Naive thymus-derived CD4-positive, alpha-beta T cell (primary cell): Measurements from ENCODE around the gene TTC34. TPM values are rescaled to one million over a fixed set of nuclear protein-coding genes. Genes with fewer than 3 reads are reported as not detected.

Experiments used
- ATAC-seq: fragments of 150-1000 bp; cut with Tn5 transposase; 2 replicates; pipeline ENCODE4 v1.10.0; 2021; ENCODE audit warnings: mild to moderate bottlenecking, moderate library complexity
- CTCF ChIA-PET: fragments of 350-600 bp; sonication (Branson Sonifier 250); formaldehyde crosslinking; loops from one replicate; lab custom pipeline; 2021; ENCODE audit warnings: antibody characterized with exemption; lab: Charles Lee
- POLR2A ChIA-PET: fragments of 350-600 bp; sonication (Branson Sonifier 250); formaldehyde crosslinking; loops from one replicate; lab custom pipeline; 2021; ENCODE audit warnings: antibody characterized with exemption, inconsistent platforms; lab: Charles Lee
- DNase-seq, 9 donors: peaks; one replicate each; pipeline versions ENCODE4 v3.0.0 to v3.0.0-alpha.2; 2020 to 2022; ENCODE audit warnings: mixed read lengths in 1 of 9
- H3K27ac ChIP-seq: one replicate; pipeline ENCODE4 v1.7.0; 2013; ENCODE audit warnings: mild to moderate bottlenecking, low read depth, low read length, moderate library complexity
- H3K27me3 ChIP-seq, 2 donors: one replicate each; pipeline ENCODE4 v1.7.0; 2013; ENCODE audit warnings: low read length in 2 of 2, mild to moderate bottlenecking in 2 of 2, moderate library complexity in 2 of 2; ENCODE audit not compliant: control insufficient read depth in 2 of 2, insufficient read depth in 2 of 2
- H3K36me3 ChIP-seq, 3 experiments: 1 replicate in 2 of 3; 2 replicates in 1 of 3; pipeline ENCODE4 v1.7.0; 2013; ENCODE audit warnings: low read length in 3 of 3, mild to moderate bottlenecking in 3 of 3, moderate library complexity in 1 of 3; ENCODE audit not compliant: insufficient read depth in 3 of 3, control insufficient read depth in 2 of 3
- H3K4me1 ChIP-seq, 2 donors: one replicate each; pipeline ENCODE4 v1.7.0; 2013; ENCODE audit warnings: low read length in 2 of 2, mild to moderate bottlenecking in 2 of 2, moderate library complexity in 1 of 2; ENCODE audit not compliant: control insufficient read depth in 2 of 2, insufficient read depth in 2 of 2
- H3K4me3 ChIP-seq: 2 replicates; pipeline ENCODE4 v1.7.0; 2013; ENCODE audit warnings: mild to moderate bottlenecking, low read length
- H3K9me3 ChIP-seq, 3 experiments: 1 replicate in 2 of 3; 2 replicates in 1 of 3; pipeline ENCODE4 v1.7.0; 2013; ENCODE audit warnings: low read length in 3 of 3; ENCODE audit not compliant: control insufficient read depth in 2 of 3
- H3K27ac Mint-ChIP-seq, 9 donors: one replicate each; pipeline ENCODE4 v1.8.0; 2020 to 2022; ENCODE audit warnings: mixed read lengths in 9 of 9, mild to moderate bottlenecking in 8 of 9, moderate library complexity in 5 of 9, inconsistent platforms in 2 of 9
- H3K27me3 Mint-ChIP-seq, 5 donors: one replicate each; pipeline ENCODE4 v1.8.0; 2021 to 2022; ENCODE audit warnings: mixed read lengths in 5 of 5, mild to moderate bottlenecking in 1 of 5
- H3K36me3 Mint-ChIP-seq, 5 donors: one replicate each; pipeline ENCODE4 v1.8.0; 2020 to 2022; ENCODE audit warnings: mixed read lengths in 5 of 5, mild to moderate bottlenecking in 3 of 5, inconsistent platforms in 1 of 5
- H3K4me1 Mint-ChIP-seq, 7 donors: one replicate each; pipeline ENCODE4 v1.8.0; 2020 to 2022; ENCODE audit warnings: mixed read lengths in 7 of 7, mild to moderate bottlenecking in 3 of 7, inconsistent platforms in 1 of 7
- H3K4me3 Mint-ChIP-seq, 10 donors: one replicate each; pipeline ENCODE4 v1.8.0; 2020 to 2022; ENCODE audit warnings: mild to moderate bottlenecking in 10 of 10, mixed read lengths in 10 of 10, moderate library complexity in 6 of 10, inconsistent platforms in 2 of 10
- H3K9me3 Mint-ChIP-seq, 11 donors: one replicate each; pipeline ENCODE4 v1.8.0; 2020 to 2022; ENCODE audit warnings: mixed read lengths in 11 of 11, mild to moderate bottlenecking in 4 of 11, inconsistent platforms in 1 of 11, moderate library complexity in 1 of 11
- intact Hi-C, 2 donors: fragments of 100-400 bp; cut with micrococcal nuclease; formaldehyde crosslinking; loops; one replicate each; pipeline ENCODE4 v1.15.1; 2023
- polyA plus RNA-seq, 2 donors: library from polyadenylated mRNA; unstranded; fragments of 300-500 nt; fragmentation: Illumina TruSeq; gene quantifications; one replicate each; pipeline ENCODE4 v1.2.3, GENCODE V29; 2021
- total RNA-seq, 6 experiments: library from RNA in 5 of 6; stranded (reverse) in 5 of 6; gene quantifications; 1 replicate in 5 of 6; 2 replicates in 1 of 6; pipeline ENCODE4 v1.2.3 and lab custom pipeline; 2021 to 2026

TTC34 gene
- total and polyA plus RNA-seq, 7 experiments from 2014 or later, result 0.28 to 8.0 (median 2.1) TPM

DNA sequence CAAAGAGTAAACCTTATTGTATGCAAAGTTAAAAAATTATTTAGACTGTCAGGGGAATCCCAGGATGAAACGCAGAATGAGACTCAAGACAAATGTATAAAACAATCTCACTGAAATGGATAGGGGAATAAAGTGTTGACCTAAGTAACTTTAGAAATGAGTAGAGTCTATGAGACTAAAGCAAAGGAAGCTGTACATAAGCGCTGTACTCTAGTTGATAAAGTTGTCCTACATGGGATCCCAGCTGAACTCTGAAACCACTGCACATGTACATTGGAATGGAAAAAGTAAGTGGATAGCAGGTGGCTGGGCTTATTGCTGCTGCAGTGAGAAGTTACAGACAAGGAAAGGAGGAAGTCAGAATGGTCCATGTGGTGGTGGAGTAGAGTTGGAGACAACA, 187.3 kb downstream of the TTC34 start:
- peaks cover 10 to 44% (median 25%) of the 10 kb centered on the region in 11 donors for H3K9me3 Mint-ChIP-seq
- H3K36me3 ChIP-seq, result no peaks in the 10 kb centered on the region
- intact Hi-C loops, result no loop called here
- no peak for ATAC-seq
- no peak for DNase-seq
- peaks cover 0 to 9% (median 0%) of the 10 kb centered on the region in 5 donors for H3K27me3 Mint-ChIP-seq
- peaks cover 0 to 15% (median 6%) of the 10 kb centered on the region in 5 donors for H3K36me3 Mint-ChIP-seq
- H3K27me3 ChIP-seq, result no peaks in the 10 kb centered on the region
- peaks cover 0 to 5% (median 0%) of the 10 kb centered on the region in 7 donors for H3K4me1 Mint-ChIP-seq
- H3K27ac ChIP-seq, result no peak overlapping the region
- POLR2A ChIA-PET, result interaction anchor here (0.6 kb wide), 1 partner anchor 1286 kb away, joined by 3 read pairs; the partner anchor contains the start of gene C1orf174
- H3K4me3 Mint-ChIP-seq, result no peak overlapping the region
- no peak overlapping the region for H3K4me3 ChIP-seq
- peaks cover 0 to 3% of the 10 kb centered on the region in 2 donors for H3K4me1 ChIP-seq
- H3K9me3 ChIP-seq, result peaks cover 0 to 18% (median 0%) of the 10 kb centered on the region in 3 experiments
- CTCF ChIA-PET, result no interaction called here
- no peak overlapping the region for H3K27ac Mint-ChIP-seq

DNA sequence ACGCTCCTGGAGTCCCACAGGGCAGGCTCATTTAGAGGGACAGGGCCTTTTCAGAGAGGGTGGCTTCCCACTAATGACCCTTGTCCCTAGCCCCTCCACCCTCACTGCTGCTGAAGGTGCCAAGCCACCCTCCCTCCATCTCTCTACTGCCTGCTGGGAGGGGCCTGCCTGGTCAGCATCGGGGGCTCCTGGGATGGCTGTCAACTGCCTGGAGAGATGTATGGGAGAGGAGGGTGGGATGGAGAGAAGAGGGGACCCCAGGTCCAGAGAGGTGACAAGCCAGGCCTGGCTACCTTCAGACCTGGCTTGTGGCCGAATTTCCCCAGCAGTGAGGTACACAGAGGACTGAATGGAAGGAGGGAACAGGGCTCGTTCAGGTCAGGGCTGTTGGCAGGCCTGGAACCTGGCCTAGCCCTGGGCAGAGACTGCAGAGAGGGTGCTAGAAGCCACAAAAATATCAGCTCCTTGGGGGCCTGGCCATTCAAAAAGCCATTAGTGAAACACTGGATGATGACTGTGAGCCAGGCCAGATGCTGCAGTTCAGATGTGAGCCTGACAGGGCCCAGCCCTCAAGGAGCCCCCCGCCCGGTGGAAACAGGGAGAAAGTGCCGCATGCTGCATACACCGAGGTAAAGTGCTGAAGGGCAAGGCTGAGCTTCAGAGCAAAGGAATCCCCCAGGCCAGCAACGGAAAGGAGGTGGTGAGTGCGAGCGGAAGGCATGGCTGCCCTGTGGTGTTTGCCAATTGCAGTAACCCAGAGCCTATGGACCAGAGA, 188.7 kb downstream of the TTC34 start:
- H3K36me3 Mint-ChIP-seq, result peaks cover 0 to 15% (median 6%) of the 10 kb centered on the region in 5 donors

DNA sequence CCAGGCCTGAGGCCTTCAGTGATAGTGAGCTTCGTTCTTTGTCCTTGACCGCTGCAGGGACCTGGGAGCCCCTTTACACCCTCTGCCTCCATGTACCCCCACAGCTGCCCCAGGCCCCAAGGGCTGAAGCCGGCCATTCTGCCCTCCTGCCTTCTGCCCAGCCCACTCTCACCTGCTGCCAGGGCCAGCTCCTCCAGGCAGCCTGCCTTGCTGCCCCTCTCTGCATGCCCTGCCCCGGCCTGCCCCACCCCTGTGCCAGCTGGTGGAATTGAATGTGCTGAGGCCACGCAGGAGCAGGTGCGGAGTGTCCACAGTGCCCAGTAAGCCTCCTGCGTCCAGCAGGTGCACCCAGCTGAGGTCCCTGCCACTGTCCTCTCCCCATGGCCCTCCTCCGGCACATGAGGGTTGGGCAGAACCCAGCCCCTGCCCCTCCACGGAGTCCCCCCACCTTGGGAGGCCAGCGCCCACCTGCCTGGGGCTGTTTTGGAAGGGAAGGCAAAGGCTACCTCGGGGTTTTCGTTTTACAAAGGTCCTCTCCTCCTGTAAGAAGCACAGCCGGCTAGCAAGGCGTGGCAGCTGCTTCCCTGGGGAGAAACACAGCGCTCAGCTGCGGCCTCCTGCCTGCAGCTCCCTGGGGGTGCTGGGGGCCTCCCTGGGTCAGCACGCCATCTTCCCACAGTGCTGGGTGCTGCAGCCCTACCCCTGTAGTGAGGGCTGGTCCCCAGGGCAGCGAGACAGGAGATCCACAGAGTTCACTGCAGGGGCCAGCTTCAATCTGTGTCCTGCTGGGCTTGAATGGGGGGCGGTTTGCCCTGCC, 189.7 kb downstream of the TTC34 start:
- intact Hi-C loops, result no loop called here
- peaks cover 0 to 15% (median 6%) of the 10 kb centered on the region in 5 donors for H3K36me3 Mint-ChIP-seq
- Histone ChIP-seq H3K27me3 (no peaks in the 10 kb centered on the region), H3K27ac (no peak overlapping the region), H3K4me1 (peaks cover 0 to 3% of the 10 kb centered on the region in 2 donors), H3K9me3 (peaks cover 0 to 18% (median 0%) of the 10 kb centered on the region in 3 experiments), H3K36me3 (no peaks in the 10 kb centered on the region), H3K4me3 (no peak overlapping the region)
- H3K27ac Mint-ChIP-seq, result no peak overlapping the region
- CTCF ChIA-PET, result no interaction called here
- no peak for DNase-seq
- peaks cover 0 to 5% (median 0%) of the 10 kb centered on the region in 7 donors for H3K4me1 Mint-ChIP-seq
- peaks cover 0 to 9% (median 0%) of the 10 kb centered on the region in 5 donors for H3K27me3 Mint-ChIP-seq
- POLR2A ChIA-PET, result no interaction called here
- no peak overlapping the region for H3K4me3 Mint-ChIP-seq
- ATAC-seq, result no peak
- H3K9me3 Mint-ChIP-seq, result peaks cover 10 to 38% (median 23%) of the 10 kb centered on the region in 11 donors

More for the DNA sequence above, 188.7 kb downstream of the TTC34 start:
- Mint-ChIP-seq H3K27ac (no peak overlapping the region), H3K27me3 (peaks cover 0 to 9% (median 0%) of the 10 kb centered on the region in 5 donors), H3K4me1 (peaks cover 0 to 5% (median 0%) of the 10 kb centered on the region in 7 donors), H3K4me3 (peak overlapping the region in 1 of 10 donors; percentile 5), H3K9me3 (peaks cover 10 to 38% (median 23%) of the 10 kb centered on the region in 11 donors)
- Histone ChIP-seq H3K4me1 (peaks cover 0 to 3% of the 10 kb centered on the region in 2 donors), H3K4me3 (no peak overlapping the region), H3K27me3 (no peaks in the 10 kb centered on the region), H3K27ac (no peak overlapping the region), H3K36me3 (no peaks in the 10 kb centered on the region), H3K9me3 (peaks cover 0 to 18% (median 0%) of the 10 kb centered on the region in 3 experiments)
- DNase-seq (no peak), ATAC-seq (no peak)
- POLR2A ChIA-PET, result interaction anchor here (0.6 kb wide), 1 partner anchor 35 kb away, joined by 3 read pairs; no protein-coding TSS in a partner anchor
- CTCF ChIA-PET, result no interaction called here
- intact Hi-C loops, result no loop called here

DNA sequence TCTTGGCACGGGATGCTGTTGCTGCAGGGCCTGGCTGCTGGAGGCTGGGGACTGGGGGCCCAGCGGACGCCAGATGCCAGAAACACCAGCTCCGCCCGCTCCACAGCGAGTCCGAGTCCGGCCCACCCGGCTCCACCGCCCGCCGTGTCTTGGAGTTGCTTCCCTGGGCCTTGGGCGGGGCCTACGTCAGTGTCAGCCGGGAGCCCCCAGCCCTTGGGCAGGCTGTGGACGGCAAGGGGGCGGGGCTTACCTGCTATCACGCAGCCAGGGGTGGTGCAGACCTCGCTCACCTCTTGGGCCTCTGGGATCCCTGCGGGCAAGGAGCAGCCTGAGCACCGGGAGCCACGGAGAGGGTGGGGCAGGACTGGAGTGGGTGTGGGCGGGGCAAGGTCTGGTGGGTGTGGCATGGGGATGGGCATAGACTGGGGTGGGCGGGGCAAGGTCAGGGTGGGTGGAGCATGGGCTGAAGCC, 190.4 kb downstream of the TTC34 start:
- Mint-ChIP-seq H3K27ac (no peak overlapping the region), H3K4me3 (no peak overlapping the region), H3K27me3 (peaks cover 0 to 9% (median 0%) of the 10 kb centered on the region in 5 donors), H3K36me3 (peaks cover 0 to 15% (median 6%) of the 10 kb centered on the region in 5 donors), H3K4me1 (no peaks in the 10 kb centered on the region), H3K9me3 (peaks cover 8 to 31% (median 19%) of the 10 kb centered on the region in 11 donors)
- ChIA-PET POLR2A (no interaction called here), CTCF (no interaction called here)
- DNase-seq, result peak in 3 of 9 donors; percentile 6 to 25 (median 6)
- Histone ChIP-seq H3K4me3 (no peak overlapping the region), H3K9me3 (peaks cover 0 to 14% (median 0%) of the 10 kb centered on the region in 3 experiments), H3K4me1 (no peaks in the 10 kb centered on the region), H3K36me3 (no peaks in the 10 kb centered on the region), H3K27me3 (no peaks in the 10 kb centered on the region), H3K27ac (no peak overlapping the region)
- intact Hi-C loops, result no loop called here
- peak; percentile 60 for ATAC-seq

DNA sequence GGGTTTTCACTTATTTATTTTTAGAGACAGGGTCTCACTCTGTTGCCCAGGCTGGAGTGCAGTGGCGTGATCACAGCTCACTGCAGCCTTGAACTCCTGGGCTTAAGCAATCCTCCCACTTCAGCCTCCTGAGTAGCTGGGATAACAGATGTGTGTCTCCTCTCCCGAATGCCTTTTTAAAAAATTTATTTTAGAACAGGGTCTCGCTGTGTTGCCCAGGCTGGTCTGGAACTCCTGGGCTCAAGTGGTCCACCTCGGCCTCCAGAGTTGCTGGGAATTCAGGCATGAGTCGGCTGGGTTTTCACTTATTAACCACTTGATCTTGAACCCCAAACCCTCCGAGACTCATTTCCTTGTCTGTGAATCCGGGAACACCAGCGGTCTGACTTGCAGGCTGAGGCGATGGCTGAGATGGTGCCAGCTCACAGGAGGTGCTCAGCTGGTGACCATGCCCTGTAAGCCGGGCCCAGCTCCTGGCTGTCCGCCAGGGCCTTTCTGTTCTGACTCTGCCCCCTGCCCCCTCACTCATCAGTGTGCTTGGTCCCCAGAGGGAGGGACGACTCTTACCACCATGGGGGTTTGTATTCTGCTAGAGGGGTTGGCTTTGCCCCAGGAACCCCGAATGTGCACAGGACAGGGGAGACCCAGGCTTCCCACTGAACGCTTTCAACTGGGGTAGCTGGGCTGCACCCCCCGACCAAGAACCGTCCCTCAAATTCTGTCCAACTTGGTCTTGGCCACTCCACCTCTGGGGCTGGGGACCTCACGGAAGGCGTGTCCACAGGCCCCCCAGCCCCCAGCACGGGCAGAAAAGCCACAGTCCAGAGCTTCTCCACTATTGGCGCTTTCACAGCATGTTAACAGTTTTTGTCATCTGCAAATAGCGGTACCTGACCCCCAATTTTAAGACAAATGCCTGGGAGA, 191.2 kb downstream of the TTC34 start:
- ChIA-PET CTCF (no interaction called here), POLR2A (no interaction called here)
- H3K27ac Mint-ChIP-seq, result no peak overlapping the region
- peaks cover 0 to 9% (median 0%) of the 10 kb centered on the region in 5 donors for H3K27me3 Mint-ChIP-seq
- no peak overlapping the region for H3K4me3 ChIP-seq
- no peak for DNase-seq
- no peaks in the 10 kb centered on the region for H3K36me3 ChIP-seq
- no peak overlapping the region for H3K27ac ChIP-seq
- no peak for ATAC-seq
- intact Hi-C loops, result no loop called here
- no peaks in the 10 kb centered on the region for H3K4me1 ChIP-seq
- no peaks in the 10 kb centered on the region for H3K27me3 ChIP-seq
- H3K4me3 Mint-ChIP-seq, result no peak overlapping the region
- H3K4me1 Mint-ChIP-seq, result no peaks in the 10 kb centered on the region
- peaks cover 0 to 11% (median under 1%) of the 10 kb centered on the region in 5 donors for H3K36me3 Mint-ChIP-seq
- peaks cover 0 to 6% (median 0%) of the 10 kb centered on the region in 3 experiments for H3K9me3 ChIP-seq
- H3K9me3 Mint-ChIP-seq, result peaks cover 3 to 24% (median 16%) of the 10 kb centered on the region in 11 donors
